NT2/D1 (cell line): ENCODE data around the gene CIAO3.
"Not testable (repeated sequence)": the region's sequence is repeated elsewhere in the genome, so short reads cannot be mapped to it uniquely, and the experiment has no call there.

ENCODE experiments used
- DNase-seq: peaks from one replicate; pipeline ENCODE4 v3.0.0-alpha.2; 2011; ENCODE audit warnings: low read depth, low spot score
- H3K27me3 ChIP-seq: 2 replicates; pipeline ENCODE4 v1.6.0; 2011; ENCODE audit warnings: mild to moderate bottlenecking; ENCODE audit not compliant: insufficient read length, insufficient read depth
- H3K36me3 ChIP-seq: 2 replicates; pipeline ENCODE4 v1.6.1; 2011; ENCODE audit warnings: mild to moderate bottlenecking, low read length, mixed read lengths; ENCODE audit not compliant: insufficient read depth, insufficient read length
- H3K4me1 ChIP-seq: 2 replicates; pipeline ENCODE4 v1.5.1; 2011; ENCODE audit not compliant: insufficient read depth, insufficient read length
- H3K4me3 ChIP-seq: 2 replicates; pipeline ENCODE4 v1.5.1; 2011; ENCODE audit warnings: low read depth; ENCODE audit not compliant: insufficient read length
- H3K9ac ChIP-seq: 2 replicates; pipeline ENCODE4 v1.6.0; 2011; ENCODE audit warnings: low read depth; ENCODE audit not compliant: insufficient read length
- H3K9me3 ChIP-seq: 2 replicates; pipeline ENCODE4 v1.5.1; 2011; ENCODE audit warnings: mild to moderate bottlenecking, low read length; ENCODE audit not compliant: insufficient read depth
- SUZ12 ChIP-seq: IDR thresholded peaks from 2 replicates; pipeline ENCODE4 v1.6.1; 2011; ENCODE audit not compliant: insufficient read length, insufficient read depth; ENCODE audit errors: extremely low read depth
- YY1 ChIP-seq: IDR thresholded peaks from 2 replicates; pipeline ENCODE4 v1.6.1; 2011; ENCODE audit not compliant: insufficient read length, insufficient read depth
- ZNF274 ChIP-seq: IDR thresholded peaks from 2 replicates; pipeline ENCODE4 v1.6.1; 2011; ENCODE audit warnings: mild to moderate bottlenecking, low read depth, low read length

Gene CIAO3

DNA sequence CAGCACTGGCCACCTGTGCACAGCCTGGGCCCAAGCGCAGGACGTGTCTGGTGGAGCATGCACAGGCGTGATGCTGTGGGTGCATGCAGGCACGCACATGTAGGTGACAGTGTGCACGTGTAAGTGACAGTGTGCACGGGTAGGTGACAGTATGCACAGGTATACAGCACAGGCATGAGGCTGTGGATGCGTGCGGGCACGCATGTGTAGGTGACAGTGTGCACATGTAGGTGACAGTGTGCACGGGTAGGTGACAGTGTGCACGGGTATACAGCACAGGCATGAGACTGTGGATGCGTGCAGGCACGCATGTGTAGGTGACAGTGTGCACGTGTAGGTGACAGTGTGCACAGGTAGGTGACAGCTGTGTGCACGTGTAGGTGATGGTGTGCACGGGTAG lies 39.5 kb upstream of the CIAO3 start:
- Histone ChIP-seq H3K9me3 (no peaks in the 10 kb centered on the region), H3K4me3 (no peak overlapping the region), H3K27me3 (peaks cover 21% of the 10 kb centered on the region), H3K4me1 (peaks cover 11% of the 10 kb centered on the region), H3K36me3 (peaks cover 13% of the 10 kb centered on the region), H3K9ac (no peak overlapping the region)
- TF ChIP-seq YY1 (no peak), SUZ12 (no peak), ZNF274 (no peak)
- no peak for DNase-seq

GRCh38 chr16:779561-779960 lies 38.8 kb upstream of the CIAO3 start:
- Histone ChIP-seq H3K9me3 (no peaks in the 10 kb centered on the region), H3K36me3 (peaks cover 6% of the 10 kb centered on the region), H3K4me3 (no peak overlapping the region), H3K9ac (no peak overlapping the region), H3K27me3 (peaks cover 21% of the 10 kb centered on the region), H3K4me1 (peaks cover 11% of the 10 kb centered on the region)
- DNase-seq, result no peak
- TF ChIP-seq SUZ12 (no peak), ZNF274 (no peak), YY1 (no peak)

DNA sequence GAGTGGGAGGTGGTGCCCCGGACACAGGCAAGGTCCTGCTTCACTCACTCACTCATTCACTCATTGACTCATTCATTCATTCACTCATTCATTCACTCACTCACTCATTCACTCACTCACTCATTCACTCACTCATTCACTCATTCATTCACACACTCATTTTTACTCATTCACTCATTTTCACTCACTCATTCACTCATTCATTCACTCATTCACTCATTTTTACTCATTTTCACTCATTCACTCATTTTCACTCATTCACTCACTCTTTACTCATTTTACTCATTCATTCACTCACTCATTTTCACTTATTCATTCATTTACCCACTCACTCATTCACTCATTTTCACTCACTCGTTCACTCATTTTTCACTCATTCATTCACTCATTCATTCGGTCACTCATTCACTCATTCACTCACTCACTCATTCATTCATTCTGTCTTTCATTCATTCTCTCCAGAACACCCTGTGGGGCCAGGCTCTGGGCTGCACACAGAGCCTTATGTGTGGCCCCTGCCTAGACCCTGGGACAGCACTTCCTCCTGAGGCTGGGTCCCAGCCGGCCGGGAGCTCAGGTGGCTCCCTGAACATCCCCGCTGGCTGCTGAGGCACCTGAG lies 38.2 kb upstream of the CIAO3 start:
- H3K27me3 ChIP-seq, result peaks cover 21% of the 10 kb centered on the region
- H3K4me1 ChIP-seq, result peaks cover 10% of the 10 kb centered on the region
- H3K9ac ChIP-seq, result no peak overlapping the region
- TF ChIP-seq YY1 (no peak), ZNF274 (no peak), SUZ12 (no peak)
- no peaks in the 10 kb centered on the region for H3K9me3 ChIP-seq
- DNase-seq, result no peak
- peaks cover 1% of the 10 kb centered on the region for H3K36me3 ChIP-seq
- no peak overlapping the region for H3K4me3 ChIP-seq

DNA sequence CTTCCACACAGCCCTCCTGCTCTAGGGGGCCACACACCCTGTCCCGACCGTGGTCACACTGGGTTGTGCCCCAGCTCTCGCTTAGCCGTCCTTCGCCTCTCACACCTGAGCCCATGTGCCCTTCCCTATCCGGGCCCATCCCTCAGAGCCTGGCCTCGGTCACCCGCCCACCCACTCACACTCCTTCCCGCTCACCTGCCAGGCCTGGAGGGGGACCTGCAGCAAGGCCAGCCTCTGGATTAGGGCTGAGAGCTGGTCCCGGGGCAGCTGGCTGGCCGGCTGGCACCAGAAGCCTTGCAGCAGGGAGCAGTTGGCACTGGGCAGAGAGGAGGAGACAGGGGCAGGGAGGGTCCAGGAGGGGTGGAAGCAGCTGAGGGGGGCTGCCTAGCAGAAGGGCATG lies 37.6 kb upstream of the CIAO3 start:
- H3K27me3 ChIP-seq, result peaks cover 21% of the 10 kb centered on the region

GRCh38 chr16:777826-778225 lies 37.0 kb upstream of the CIAO3 start:
- Histone ChIP-seq H3K27me3 (peaks cover 21% of the 10 kb centered on the region), H3K9me3 (no peaks in the 10 kb centered on the region), H3K36me3 (no peaks in the 10 kb centered on the region), H3K4me1 (peaks cover 10% of the 10 kb centered on the region), H3K4me3 (no peak overlapping the region), H3K9ac (peak overlapping the region; percentile 8)
- DNase-seq, result no peak
- TF ChIP-seq ZNF274 (no peak), YY1 (no peak), SUZ12 (no peak)

More for the DNA sequence above, 37.6 kb upstream of the CIAO3 start:
- Histone ChIP-seq H3K36me3 (no peaks in the 10 kb centered on the region), H3K9ac (peak overlapping the region; percentile 8), H3K4me1 (peaks cover 9% of the 10 kb centered on the region), H3K4me3 (no peak overlapping the region), H3K9me3 (no peaks in the 10 kb centered on the region)
- no peak for DNase-seq
- TF ChIP-seq YY1 (no peak), ZNF274 (no peak), SUZ12 (no peak)

DNA sequence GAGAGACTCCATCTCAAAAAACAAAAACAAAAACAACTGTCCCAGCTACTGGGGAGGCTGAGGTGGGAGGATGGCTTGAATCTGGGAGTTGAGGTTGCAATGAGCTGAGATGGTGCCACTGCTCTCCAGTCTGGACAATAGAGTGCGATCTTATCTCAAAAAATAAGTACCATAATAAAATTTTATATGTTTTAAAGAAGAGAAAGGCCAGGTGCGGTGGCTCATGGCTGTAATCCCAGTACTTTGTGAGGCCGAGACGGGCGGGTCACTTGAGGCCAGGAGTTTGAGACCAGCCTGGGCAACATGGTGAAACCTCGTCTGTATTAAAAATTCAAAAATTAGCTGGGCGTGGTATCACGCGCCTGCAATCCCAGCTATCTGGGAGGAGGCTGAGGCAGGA lies 36.0 kb upstream of the CIAO3 start:
- TF ChIP-seq YY1 (no peak), SUZ12 (no peak), ZNF274 (no peak)
- Histone ChIP-seq H3K27me3 (peaks cover 21% of the 10 kb centered on the region), H3K36me3 (no peaks in the 10 kb centered on the region), H3K9me3 (no peaks in the 10 kb centered on the region), H3K9ac (no peak overlapping the region), H3K4me3 (no peak overlapping the region), H3K4me1 (peaks cover 9% of the 10 kb centered on the region)
- DNase-seq, result no peak

GRCh38 chr16:776298-776697 lies 35.5 kb upstream of the CIAO3 start:
- Histone ChIP-seq H3K27me3 (peaks cover 17% of the 10 kb centered on the region), H3K9ac (peak overlapping the region; percentile 8)
- H3K4me1 ChIP-seq, H3K9me3 ChIP-seq, H3K36me3 ChIP-seq, DNase-seq, H3K4me3 ChIP-seq: not testable (repeated sequence)
